GM18508 (cell line): Measurements from ENCODE around the gene UQCC3.
"Not testable (repeated sequence)": the region's sequence is repeated elsewhere in the genome, so short reads cannot be mapped to it uniquely, and the experiment has no call there.

Experiments used
- ATAC-seq: cut with Tn5 transposase; IDR thresholded peaks from one replicate; pipeline ENCODE4 v1.9.1; 2021; ENCODE audit warnings: moderate number of reproducible peaks; ENCODE audit not compliant: insufficient read depth, unreplicated experiment

Gene UQCC3

GRCh38 chr11:62665075-62665598 lies 6.3 kb upstream of the UQCC3 start, which contains the start of the genes C11orf98 and CSKMT:
C11orf98 (minus strand) TSS chr11:62665210; CDS start chr11:62665169, 41 bp downstream.
CSKMT (plus strand) TSS chr11:62665312; CDS start chr11:62665880, 568 bp downstream.
- no peak for ATAC-seq

GRCh38 chr11:62665599-62666258 lies 5.7 kb upstream of the UQCC3 start:
- no peak for ATAC-seq

- no peak for ATAC-seq
Observed at GRCh38 chr11:62666259-62666926, 5.1 kb upstream of the UQCC3 start.

GRCh38 chr11:62667460-62667859 lies 4.0 kb upstream of the UQCC3 start:
- ATAC-seq: no peak

- ATAC-seq: no peak
Observed at GRCh38 chr11:62669420-62670161, 1.9 kb upstream of the UQCC3 start.

GRCh38 chr11:62671236-62671607 lies 251 bp upstream of the UQCC3 start:
- no peak for ATAC-seq

GRCh38 chr11:62673196-62673525 lies 1.7 kb downstream of the UQCC3 start:
- ATAC-seq: no peak

- ATAC-seq: not testable (repeated sequence)
Observed at GRCh38 chr11:62675415-62675814, 3.9 kb downstream of the UQCC3 start.

GRCh38 chr11:62676698-62677097 lies 5.2 kb downstream of the UQCC3 start:
- ATAC-seq: no peak

GRCh38 chr11:62677156-62677555 lies 5.7 kb downstream of the UQCC3 start:
- ATAC-seq: no peak

- no peak for ATAC-seq
Observed at GRCh38 chr11:62677714-62678113, 6.2 kb downstream of the UQCC3 start.

GRCh38 chr11:62678433-62678769 lies 6.9 kb downstream of the UQCC3 start:
- no peak for ATAC-seq

GRCh38 chr11:62678770-62679696 lies 7.6 kb downstream of the UQCC3 start, which contains the start of gene UBXN1:
UBXN1 (minus strand) TSS chr11:62679073; CDS start chr11:62678923, 150 bp downstream.
- no peak for ATAC-seq

- no peak for ATAC-seq
Observed at GRCh38 chr11:62680825-62681240, 9.4 kb downstream of the UQCC3 start.

GRCh38 chr11:62682518-62682917 lies 11.0 kb downstream of the UQCC3 start:
- ATAC-seq: no peak

GRCh38 chr11:62687508-62688396 lies 16.3 kb downstream of the UQCC3 start:
- ATAC-seq: no peak

GRCh38 chr11:62688491-62688890 lies 17.0 kb downstream of the UQCC3 start:
- no peak for ATAC-seq

GRCh38 chr11:62689421-62690183 lies 18.1 kb downstream of the UQCC3 start, which contains the start of gene LRRN4CL:
LRRN4CL (minus strand) TSS chr11:62689530; CDS start chr11:62688508, 1,022 bp downstream.
- ATAC-seq: no peak
